Activated CD8-positive, alpha-beta T cell treated with anti-CD3 and anti-CD28 coated beads, Interleukin-2, amount 10 ng/mL, durations not matched to agents 7 days and 5 days (primary cell): ENCODE measurements around the gene TPD52L1. TPM values are rescaled to one million over a fixed set of nuclear protein-coding genes. Genes with fewer than 3 reads are reported as not detected.

ENCODE experiments used
- ATAC-seq: fragments of 150-1000 bp; cut with Tn5 transposase; one replicate; pipeline ENCODE4 v1.10.0; 2021; ENCODE audit warnings: moderate library complexity
- CTCF ChIA-PET: fragments of 350-600 bp; sonication (Branson Sonifier 250); formaldehyde crosslinking; loops from one replicate; lab custom pipeline; 2021; ENCODE audit warnings: antibody characterized with exemption; lab: Charles Lee
- POLR2A ChIA-PET: fragments of 350-600 bp; sonication (Branson Sonifier 250); formaldehyde crosslinking; loops from one replicate; lab custom pipeline; 2021; ENCODE audit warnings: antibody characterized with exemption; lab: Charles Lee
- DNase-seq: peaks from one replicate; pipeline ENCODE4 v3.0.0-alpha.2; 2020
- H3K27ac Mint-ChIP-seq: one replicate; pipeline ENCODE4 v1.8.0; 2021; ENCODE audit warnings: mild to moderate bottlenecking, mixed read lengths
- H3K27me3 Mint-ChIP-seq: one replicate; pipeline ENCODE4 v1.8.0; 2021; ENCODE audit warnings: low read depth, mixed read lengths
- H3K36me3 Mint-ChIP-seq: one replicate; pipeline ENCODE4 v1.8.0; 2021; ENCODE audit warnings: low read depth, mixed read lengths
- H3K4me1 Mint-ChIP-seq: one replicate; pipeline ENCODE4 v1.8.0; 2021; ENCODE audit warnings: low read depth, mixed read lengths
- H3K4me3 Mint-ChIP-seq: one replicate; pipeline ENCODE4 v1.8.0; 2021; ENCODE audit warnings: mild to moderate bottlenecking, mixed read lengths
- H3K9me3 Mint-ChIP-seq: one replicate; pipeline ENCODE4 v1.8.0; 2022; ENCODE audit warnings: mixed read lengths; ENCODE audit not compliant: insufficient read depth
- total RNA-seq, 2 experiments: library from RNA; stranded (reverse); gene quantifications; one replicate each; pipeline ENCODE4 v1.2.3, GENCODE V29; 2021

The TPD52L1 gene
- total RNA-seq = not detected

GRCh38 chr6:125153391-125154117 is at the start of gene TPD52L1:
TSS of gene TPD52L1 (plus strand) at chr6:125153773. CDS start at chr6:125153952, 179 bp downstream.
- H3K9me3 Mint-ChIP-seq = no peaks in the 10 kb centered on the region
- DNase-seq = peak; percentile 67
- POLR2A ChIA-PET = no interaction called here
- H3K27ac Mint-ChIP-seq = no peak within 1 kb of the TSS
- peak within 1 kb of the TSS; percentile 57 for H3K4me3 Mint-ChIP-seq
- peak; percentile 97 for ATAC-seq
- H3K27me3 Mint-ChIP-seq = peaks cover 49% of the 10 kb centered on the region
- CTCF ChIA-PET = interaction anchor here (0.8 to 1.4 kb wide), 12 partner anchors 9 to 147 kb away, joined by 3 to 5 read pairs (median 3); no protein-coding TSS in a partner anchor
- H3K4me1 Mint-ChIP-seq = peaks cover 7% of the 10 kb centered on the region
- H3K36me3 Mint-ChIP-seq = no peaks in the 10 kb centered on the region

GRCh38 chr6:125104425-125104824 is 49.1 kb upstream of the TPD52L1 start:
- no peak for DNase-seq
- H3K4me1 Mint-ChIP-seq = no peaks in the 10 kb centered on the region
- ATAC-seq = no peak
- ChIA-PET CTCF (no interaction called here), POLR2A (no interaction called here)
- no peak overlapping the region for H3K4me3 Mint-ChIP-seq
- H3K27me3 Mint-ChIP-seq = peaks cover 12% of the 10 kb centered on the region
- peaks cover 3% of the 10 kb centered on the region for H3K9me3 Mint-ChIP-seq
- H3K27ac Mint-ChIP-seq = no peak overlapping the region
- no peaks in the 10 kb centered on the region for H3K36me3 Mint-ChIP-seq

GRCh38 chr6:125107048-125107447 is 46.5 kb upstream of the TPD52L1 start:
- ChIA-PET CTCF (no interaction called here), POLR2A (no interaction called here)
- H3K36me3 Mint-ChIP-seq = peaks cover 9% of the 10 kb centered on the region
- H3K27me3 Mint-ChIP-seq = no peaks in the 10 kb centered on the region
- no peak overlapping the region for H3K4me3 Mint-ChIP-seq
- H3K27ac Mint-ChIP-seq = no peak overlapping the region
- no peaks in the 10 kb centered on the region for H3K4me1 Mint-ChIP-seq
- ATAC-seq (no peak), DNase-seq (no peak)
- H3K9me3 Mint-ChIP-seq = peaks cover 25% of the 10 kb centered on the region

- Mint-ChIP-seq H3K9me3 (peaks cover 30% of the 10 kb centered on the region), H3K4me1 (no peaks in the 10 kb centered on the region), H3K4me3 (no peak overlapping the region), H3K27ac (no peak overlapping the region), H3K36me3 (peaks cover 9% of the 10 kb centered on the region), H3K27me3 (no peaks in the 10 kb centered on the region)
- POLR2A ChIA-PET = no interaction called here
- DNase-seq (no peak), ATAC-seq (no peak)
- CTCF ChIA-PET = no interaction called here
Observed at GRCh38 chr6:125107896-125108295, 45.7 kb upstream of the TPD52L1 start.

- H3K27ac Mint-ChIP-seq = no peak overlapping the region
- no peaks in the 10 kb centered on the region for H3K27me3 Mint-ChIP-seq
- DNase-seq (no peak), ATAC-seq (no peak)
- H3K36me3 Mint-ChIP-seq = peaks cover 9% of the 10 kb centered on the region
- H3K9me3 Mint-ChIP-seq = peaks cover 30% of the 10 kb centered on the region
- H3K4me1 Mint-ChIP-seq = no peaks in the 10 kb centered on the region
- POLR2A ChIA-PET = no interaction called here
- H3K4me3 Mint-ChIP-seq = no peak overlapping the region
- CTCF ChIA-PET = no interaction called here
Observed at GRCh38 chr6:125110056-125110455, 43.5 kb upstream of the TPD52L1 start.

- Mint-ChIP-seq H3K9me3 (peaks cover 30% of the 10 kb centered on the region), H3K4me1 (no peaks in the 10 kb centered on the region), H3K4me3 (no peak overlapping the region), H3K36me3 (peaks cover 9% of the 10 kb centered on the region), H3K27ac (no peak overlapping the region), H3K27me3 (peaks cover 3% of the 10 kb centered on the region)
- ATAC-seq (no peak), DNase-seq (no peak)
- ChIA-PET CTCF (no interaction called here), POLR2A (no interaction called here)
Observed at GRCh38 chr6:125111219-125111983, 42.2 kb upstream of the TPD52L1 start.

- no peak for DNase-seq
- Mint-ChIP-seq H3K36me3 (peaks cover 9% of the 10 kb centered on the region), H3K9me3 (peaks cover 30% of the 10 kb centered on the region), H3K4me1 (no peaks in the 10 kb centered on the region), H3K27me3 (peaks cover 6% of the 10 kb centered on the region), H3K27ac (no peak overlapping the region), H3K4me3 (no peak overlapping the region)
- no peak for ATAC-seq
- ChIA-PET CTCF (interaction anchor here (1.2 to 2.8 kb wide), 5 partner anchors 46 to 242 kb away, joined by 3 to 16 read pairs (median 6); no protein-coding TSS in a partner anchor), POLR2A (no interaction called here)
Observed at GRCh38 chr6:125112934-125113333, 40.6 kb upstream of the TPD52L1 start.

GRCh38 chr6:125114248-125114858 is 39.2 kb upstream of the TPD52L1 start:
- Mint-ChIP-seq H3K36me3 (peaks cover 9% of the 10 kb centered on the region), H3K4me3 (no peak overlapping the region), H3K9me3 (peaks cover 28% of the 10 kb centered on the region), H3K27ac (no peak overlapping the region), H3K27me3 (peaks cover 6% of the 10 kb centered on the region), H3K4me1 (no peaks in the 10 kb centered on the region)
- no peak for ATAC-seq
- POLR2A ChIA-PET = no interaction called here
- CTCF ChIA-PET = interaction anchor here (0.8 to 2.8 kb wide), 9 partner anchors 43 to 256 kb away, joined by 3 to 16 read pairs (median 4); no protein-coding TSS in a partner anchor
- DNase-seq = peak; percentile 65

- H3K27ac Mint-ChIP-seq = no peak overlapping the region
- H3K9me3 Mint-ChIP-seq = peaks cover 11% of the 10 kb centered on the region
- ATAC-seq (no peak), DNase-seq (no peak)
- POLR2A ChIA-PET = no interaction called here
- H3K4me3 Mint-ChIP-seq = no peak overlapping the region
- peaks cover 6% of the 10 kb centered on the region for H3K27me3 Mint-ChIP-seq
- CTCF ChIA-PET = no interaction called here
- peaks cover 5% of the 10 kb centered on the region for H3K36me3 Mint-ChIP-seq
- H3K4me1 Mint-ChIP-seq = no peaks in the 10 kb centered on the region
Observed at GRCh38 chr6:125116170-125116569, 37.4 kb upstream of the TPD52L1 start.

- H3K4me1 Mint-ChIP-seq = no peaks in the 10 kb centered on the region
- H3K9me3 Mint-ChIP-seq = peaks cover 6% of the 10 kb centered on the region
- no peak for DNase-seq
- H3K4me3 Mint-ChIP-seq = no peak overlapping the region
- no peak overlapping the region for H3K27ac Mint-ChIP-seq
- ChIA-PET CTCF (no interaction called here), POLR2A (no interaction called here)
- peaks cover 6% of the 10 kb centered on the region for H3K27me3 Mint-ChIP-seq
- ATAC-seq = no peak
- H3K36me3 Mint-ChIP-seq = no peaks in the 10 kb centered on the region
Observed at GRCh38 chr6:125116710-125117109, 36.9 kb upstream of the TPD52L1 start.

- ATAC-seq = no peak
- Mint-ChIP-seq H3K36me3 (no peaks in the 10 kb centered on the region), H3K27me3 (peaks cover 6% of the 10 kb centered on the region), H3K27ac (no peak overlapping the region), H3K9me3 (no peaks in the 10 kb centered on the region), H3K4me3 (no peak overlapping the region), H3K4me1 (no peaks in the 10 kb centered on the region)
- no peak for DNase-seq
- CTCF ChIA-PET = no interaction called here
- POLR2A ChIA-PET = no interaction called here
Observed at GRCh38 chr6:125117818-125118217, 35.8 kb upstream of the TPD52L1 start.
